PC-9 (cell line): ENCODE measurements around the gene ANKFN1. TPM values are rescaled to one million over a fixed set of nuclear protein-coding genes. Genes with fewer than 3 reads are reported as not detected.

ENCODE experiments used
- BruUV-seq: library from RNA; stranded (reverse); fragments of 400-500 nt; replicated peaks from 2 replicates; lab custom pipeline; 2021; lab: Mats Ljungman, UMichigan
- CTCF ChIA-PET: fragments of 300-600 bp; sonication (Branson Sonifier 250); formaldehyde crosslinking; loops from one replicate; lab custom pipeline; 2022; ENCODE audit warnings: antibody characterized with exemption; lab: Charles Lee
- POLR2A ChIA-PET: fragments of 300-600 bp; sonication (Branson Sonifier 250); formaldehyde crosslinking; loops from one replicate; lab custom pipeline; 2022; ENCODE audit warnings: antibody characterized with exemption; ENCODE audit not compliant: unreplicated experiment; lab: Charles Lee
- DNase-seq, 2 experiments: peaks; one replicate each; pipeline versions ENCODE4 v3.0.0 to v3.0.0-alpha.2; 2015 to 2022; ENCODE audit warnings: mixed read lengths in 1 of 2
- H2AFZ ChIP-seq: fragments of 200-600 bp; sonication (generic); 2 replicates; pipeline ENCODE4 v1.8.1; 2017; ENCODE audit warnings: antibody characterized with exemption
- H3F3A ChIP-seq: fragments of 200-600 bp; sonication (generic); 2 replicates; pipeline ENCODE4 v1.8.1; 2017; ENCODE audit warnings: antibody characterized with exemption, mild to moderate bottlenecking, low read depth; ENCODE audit not compliant: insufficient read depth
- H3K27ac ChIP-seq: fragments of 200-600 bp; sonication (generic); 2 replicates; pipeline ENCODE4 v1.6.1; 2016; ENCODE audit warnings: mixed run types
- H3K27me3 ChIP-seq: fragments of 200-600 bp; sonication (generic); 2 replicates; pipeline ENCODE4 v1.6.1; 2016; ENCODE audit warnings: low read depth, mixed run types; ENCODE audit not compliant: insufficient read depth
- H3K36me3 ChIP-seq: fragments of 200-600 bp; sonication (generic); 2 replicates; pipeline ENCODE4 v1.6.1; 2016; ENCODE audit warnings: low read depth, mixed run types
- H3K4me1 ChIP-seq: fragments of 200-600 bp; sonication (generic); replicated peaks from 2 replicates; pipeline ENCODE4 v1.6.1; 2016; ENCODE audit warnings: mixed run types; ENCODE audit not compliant: insufficient read depth
- H3K4me2 ChIP-seq: fragments of 200-600 bp; sonication (generic); 2 replicates; pipeline ENCODE4 v1.6.1; 2017; ENCODE audit warnings: mixed run types
- H3K4me3 ChIP-seq: fragments of 200-600 bp; sonication (generic); 2 replicates; pipeline ENCODE4 v1.6.1; 2016; ENCODE audit warnings: mixed run types
- H3K79me2 ChIP-seq: fragments of 200-600 bp; sonication (generic); 2 replicates; pipeline ENCODE4 v1.6.1; 2017; ENCODE audit warnings: low read depth, mixed run types
- H3K9me2 ChIP-seq: fragments of 200-600 bp; sonication (generic); 2 replicates; pipeline ENCODE4 v1.8.1; 2017; ENCODE audit warnings: mild to moderate bottlenecking; ENCODE audit not compliant: insufficient read depth
- H3K9me3 ChIP-seq: fragments of 200-600 bp; sonication (generic); 2 replicates; pipeline ENCODE4 v1.8.1; 2016; ENCODE audit warnings: low read depth; ENCODE audit not compliant: insufficient read depth
- H4K20me1 ChIP-seq: fragments of 200-600 bp; sonication (generic); 2 replicates; pipeline ENCODE4 v1.8.1; 2017; ENCODE audit not compliant: insufficient read depth
- CTCF ChIP-seq: fragments of 200-600 bp; sonication (generic); conservative IDR thresholded peaks from 2 replicates; pipeline ENCODE4 v1.6.1; 2017; ENCODE audit warnings: mixed run types, antibody characterized with exemption, mild to moderate bottlenecking, moderate library complexity
- EZH2 ChIP-seq: fragments of 200-600 bp; sonication (generic); IDR thresholded peaks from 2 replicates; pipeline ENCODE4 v1.8.0; 2017; ENCODE audit warnings: antibody characterized with exemption, low read depth
- intact Hi-C: fragments of 100-400 bp; cut with micrococcal nuclease; formaldehyde crosslinking; loops from one replicate; pipeline ENCODE4 v1.10.0; 2022; ENCODE audit not compliant: unreplicated experiment
- total RNA-seq: library from RNA; stranded (reverse); gene quantifications from 2 replicates; pipeline ENCODE4 v1.2.3, GENCODE V29; 2021

ANKFN1 gene
- total RNA-seq, 1 experiment from 2014 or later, result not detected

GRCh38 chr17:56532926-56533325 is 379.7 kb downstream of the ANKFN1 start:
- Histone ChIP-seq H3K79me2 (no peaks in the 10 kb centered on the region), H3K27ac (no peak overlapping the region), H3F3A (no peaks in the 10 kb centered on the region), H3K4me3 (no peak overlapping the region), H4K20me1 (no peaks in the 10 kb centered on the region), H3K27me3 (peaks cover 24% of the 10 kb centered on the region; the same call in 1 of the 2 replicates), H3K9me2 (no peaks in the 10 kb centered on the region; the same call in 1 of the 2 replicates), H3K9me3 (no peaks in the 10 kb centered on the region), H3K36me3 (no peaks in the 10 kb centered on the region), H3K4me1 (no peaks in the 10 kb centered on the region), H3K4me2 (no peak overlapping the region), H2AFZ (no peak overlapping the region)
- BruUV-seq, result no TSS peak
- ChIA-PET CTCF (no interaction called here), POLR2A (no interaction called here)
- no peak for DNase-seq
- intact Hi-C loops, result no loop called here
- TF ChIP-seq EZH2 (no peak), CTCF (no peak)

- H3K9me3 ChIP-seq, result no peaks in the 10 kb centered on the region
- H2AFZ ChIP-seq, result no peak overlapping the region
- H3K9me2 ChIP-seq, result no peaks in the 10 kb centered on the region
- intact Hi-C loops, result no loop called here
- H3K36me3 ChIP-seq, result no peaks in the 10 kb centered on the region
- no peaks in the 10 kb centered on the region for H4K20me1 ChIP-seq
- H3K4me1 ChIP-seq, result no peaks in the 10 kb centered on the region
- H3K27me3 ChIP-seq, result peaks cover 24% of the 10 kb centered on the region; the same call in 1 of the 2 replicates
- H3K27ac ChIP-seq, result no peak overlapping the region
- no TSS peak for BruUV-seq
- no peaks in the 10 kb centered on the region for H3K79me2 ChIP-seq
- TF ChIP-seq EZH2 (no peak), CTCF (no peak)
- no peak overlapping the region for H3K4me3 ChIP-seq
- ChIA-PET CTCF (no interaction called here), POLR2A (no interaction called here)
- no peak for DNase-seq
- no peaks in the 10 kb centered on the region for H3F3A ChIP-seq
- H3K4me2 ChIP-seq, result no peak overlapping the region
Measured at GRCh38 chr17:56536766-56537165, 383.5 kb downstream of the ANKFN1 start.

GRCh38 chr17:56540836-56541235 is 387.6 kb downstream of the ANKFN1 start:
- BruUV-seq, result no TSS peak
- Histone ChIP-seq H4K20me1 (no peaks in the 10 kb centered on the region; the same call in 1 of the 2 replicates), H3K4me3 (no peak overlapping the region), H3K27ac (no peak overlapping the region), H3K9me2 (no peaks in the 10 kb centered on the region), H3F3A (no peaks in the 10 kb centered on the region), H3K79me2 (no peaks in the 10 kb centered on the region), H2AFZ (no peak overlapping the region), H3K4me2 (no peak overlapping the region), H3K36me3 (no peaks in the 10 kb centered on the region), H3K27me3 (peaks cover 16% of the 10 kb centered on the region; the same call in 1 of the 2 replicates), H3K4me1 (no peaks in the 10 kb centered on the region), H3K9me3 (no peaks in the 10 kb centered on the region)
- ChIA-PET CTCF (no interaction called here), POLR2A (no interaction called here)
- no peak for TF ChIP-seq CTCF
- no peak for TF ChIP-seq EZH2
- intact Hi-C loops, result no loop called here
- no peak for DNase-seq
